Glutamatergic neuron (in vitro differentiated cells): ENCODE measurements around the gene NFIC. TPM values are rescaled to one million over a fixed set of nuclear protein-coding genes. Genes with fewer than 3 reads are reported as not detected.

Experiments
- DNase-seq: peaks from one replicate; pipeline ENCODE4 v3.0.0; 2022
- H3K27ac Mint-ChIP-seq: one replicate; pipeline ENCODE4 v1.8.0; 2020; ENCODE audit warnings: mild to moderate bottlenecking, mixed read lengths, inconsistent platforms; ENCODE audit not compliant: unreplicated experiment
- H3K27me3 Mint-ChIP-seq: one replicate; pipeline ENCODE4 v1.8.0; 2020; ENCODE audit warnings: mild to moderate bottlenecking, moderate library complexity, mixed read lengths, inconsistent platforms; ENCODE audit not compliant: unreplicated experiment
- H3K36me3 Mint-ChIP-seq: one replicate; pipeline ENCODE4 v1.8.0; 2020; ENCODE audit warnings: mild to moderate bottlenecking, mixed read lengths, inconsistent platforms; ENCODE audit not compliant: unreplicated experiment
- H3K4me1 Mint-ChIP-seq: one replicate; pipeline ENCODE4 v1.8.0; 2020; ENCODE audit warnings: mild to moderate bottlenecking, low read depth, mixed read lengths, inconsistent platforms; ENCODE audit not compliant: unreplicated experiment
- H3K4me3 Mint-ChIP-seq: one replicate; pipeline ENCODE4 v1.8.0; 2020; ENCODE audit warnings: mild to moderate bottlenecking, mixed read lengths, inconsistent platforms; ENCODE audit not compliant: unreplicated experiment
- H3K9me3 Mint-ChIP-seq: one replicate; pipeline ENCODE4 v1.8.0; 2020; ENCODE audit warnings: mild to moderate bottlenecking, moderate library complexity, mixed read lengths, inconsistent platforms; ENCODE audit not compliant: unreplicated experiment
- total RNA-seq: library from RNA; stranded (reverse); fragmentation: NEBNext Ultra II Directional; extraction: Animal tissue kit (Norgen Biotek cat#: 25700); gene quantifications from one replicate; pipeline ENCODE4 v1.2.1, GENCODE V29; 2021; ENCODE audit not compliant: unreplicated experiment
- TF ChIP-seq, protein P1 (sequence below): fragments of 200-600 bp; sonication (generic); IDR thresholded peaks from one replicate; pipeline ENCODE4 v1.5.0; 2021; ENCODE audit not compliant: partially characterized antibody, unreplicated experiment

NFIC gene
- total RNA-seq, 1 donor from 2014 or later: 2.0 TPM

- TF ChIP-seq, protein P1, sequence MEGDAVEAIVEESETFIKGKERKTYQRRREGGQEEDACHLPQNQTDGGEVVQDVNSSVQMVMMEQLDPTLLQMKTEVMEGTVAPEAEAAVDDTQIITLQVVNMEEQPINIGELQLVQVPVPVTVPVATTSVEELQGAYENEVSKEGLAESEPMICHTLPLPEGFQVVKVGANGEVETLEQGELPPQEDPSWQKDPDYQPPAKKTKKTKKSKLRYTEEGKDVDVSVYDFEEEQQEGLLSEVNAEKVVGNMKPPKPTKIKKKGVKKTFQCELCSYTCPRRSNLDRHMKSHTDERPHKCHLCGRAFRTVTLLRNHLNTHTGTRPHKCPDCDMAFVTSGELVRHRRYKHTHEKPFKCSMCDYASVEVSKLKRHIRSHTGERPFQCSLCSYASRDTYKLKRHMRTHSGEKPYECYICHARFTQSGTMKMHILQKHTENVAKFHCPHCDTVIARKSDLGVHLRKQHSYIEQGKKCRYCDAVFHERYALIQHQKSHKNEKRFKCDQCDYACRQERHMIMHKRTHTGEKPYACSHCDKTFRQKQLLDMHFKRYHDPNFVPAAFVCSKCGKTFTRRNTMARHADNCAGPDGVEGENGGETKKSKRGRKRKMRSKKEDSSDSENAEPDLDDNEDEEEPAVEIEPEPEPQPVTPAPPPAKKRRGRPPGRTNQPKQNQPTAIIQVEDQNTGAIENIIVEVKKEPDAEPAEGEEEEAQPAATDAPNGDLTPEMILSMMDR: no peak
- Mint-ChIP-seq H3K4me1 (no peaks in the 10 kb centered on the region), H3K9me3 (peaks cover 3% of the 10 kb centered on the region), H3K27ac (no peak overlapping the region), H3K27me3 (peaks cover 9% of the 10 kb centered on the region), H3K36me3 (no peaks in the 10 kb centered on the region), H3K4me3 (no peak overlapping the region)
- no peak for DNase-seq
Observed at GRCh38 chr19:3343619-3344502, 22.5 kb upstream of the NFIC start.

DNA sequence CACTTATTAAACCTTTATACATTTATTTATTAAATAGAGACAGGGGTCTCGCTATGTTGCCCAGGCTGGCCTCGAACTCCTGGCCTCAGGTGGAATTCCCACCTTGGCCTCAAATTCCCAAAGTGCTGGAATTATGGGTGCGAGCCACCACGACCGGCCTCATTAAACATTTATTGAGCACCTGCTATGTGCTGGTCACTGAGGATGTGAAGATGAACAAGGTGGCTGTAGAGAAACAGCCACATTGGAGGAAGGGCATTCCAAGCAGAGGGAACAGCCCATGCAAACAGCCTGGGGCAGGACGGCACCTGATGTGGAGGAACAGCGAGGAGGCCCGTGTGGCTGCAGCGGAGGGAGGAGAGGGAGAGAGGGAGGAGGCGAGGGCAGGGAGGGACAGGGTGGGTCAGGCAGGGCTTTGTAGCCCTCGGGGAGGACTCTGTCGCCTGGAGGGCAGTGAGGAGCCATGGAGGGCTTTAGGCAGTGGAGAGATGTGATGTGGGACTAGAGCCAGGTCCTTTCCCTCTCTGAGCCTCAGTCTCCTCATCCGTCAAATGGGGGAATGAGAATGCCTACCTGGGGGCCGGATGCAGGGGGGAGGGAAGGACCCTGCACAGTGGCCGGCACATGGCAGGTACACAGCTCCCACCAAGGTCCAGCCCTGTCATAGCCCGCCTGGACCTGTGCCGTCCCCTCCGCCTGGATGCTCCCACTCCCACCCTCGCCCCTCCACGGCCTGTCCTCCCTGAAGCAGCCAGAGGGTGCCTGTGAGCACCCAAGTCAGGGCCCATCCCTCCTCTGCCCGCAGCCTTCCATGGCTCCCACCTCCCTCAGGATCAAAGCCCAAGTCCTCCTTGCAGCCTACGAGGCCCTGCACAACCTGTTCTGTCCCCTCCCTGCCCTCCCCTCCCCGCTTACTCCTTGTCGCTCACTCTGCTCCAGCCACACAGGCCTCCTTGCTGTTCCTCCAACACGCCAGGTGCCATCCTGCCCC lies 21.5 kb upstream of the NFIC start:
- DNase-seq: no peak
- TF ChIP-seq, protein P1: no peak
- Mint-ChIP-seq H3K4me3 (no peak overlapping the region), H3K27ac (no peak overlapping the region), H3K27me3 (peaks cover 7% of the 10 kb centered on the region), H3K9me3 (peaks cover 3% of the 10 kb centered on the region), H3K4me1 (no peaks in the 10 kb centered on the region), H3K36me3 (no peaks in the 10 kb centered on the region)

GRCh38 chr19:3345850-3346460 lies 20.4 kb upstream of the NFIC start:
- H3K36me3 Mint-ChIP-seq: no peaks in the 10 kb centered on the region
- no peak overlapping the region for H3K27ac Mint-ChIP-seq
- H3K27me3 Mint-ChIP-seq: peaks cover 11% of the 10 kb centered on the region
- DNase-seq: no peak
- H3K4me1 Mint-ChIP-seq: no peaks in the 10 kb centered on the region
- no peak overlapping the region for H3K4me3 Mint-ChIP-seq
- TF ChIP-seq, protein P1: no peak
- peaks cover 3% of the 10 kb centered on the region for H3K9me3 Mint-ChIP-seq

DNA sequence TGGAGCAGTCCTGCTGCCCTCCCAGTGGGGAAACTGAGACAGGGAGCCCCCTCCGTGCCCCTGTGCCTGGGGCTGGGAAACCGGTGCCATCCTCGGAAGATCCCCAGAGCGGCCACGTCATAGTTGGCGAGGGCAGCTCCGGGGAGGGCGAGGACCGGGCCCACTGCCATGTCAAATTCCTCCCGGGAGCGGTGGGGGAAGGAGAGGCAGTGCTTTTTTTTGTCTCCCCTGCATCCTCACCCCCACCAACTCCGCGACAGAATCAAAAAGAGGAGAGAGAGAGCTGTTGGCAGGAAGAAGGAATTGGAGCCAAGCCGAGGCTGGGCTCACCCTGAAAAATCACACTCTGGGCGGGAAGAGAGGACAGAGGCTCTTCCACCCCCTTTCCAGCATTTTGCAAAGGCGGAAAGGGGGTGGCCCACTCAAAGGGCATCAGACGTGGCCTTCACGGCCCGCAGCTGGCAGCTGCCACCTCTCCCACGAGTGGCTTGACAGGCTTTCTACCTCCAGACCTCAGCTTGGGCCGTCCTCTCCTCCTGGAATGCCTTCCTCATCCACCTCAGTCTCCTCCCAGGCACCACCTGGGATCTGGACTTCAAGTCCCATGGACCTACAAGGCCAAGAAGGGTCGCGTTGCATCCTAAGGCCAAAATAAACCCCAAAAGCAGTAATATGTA lies 19.6 kb upstream of the NFIC start:
- Mint-ChIP-seq H3K27ac (no peak overlapping the region), H3K4me1 (no peaks in the 10 kb centered on the region), H3K27me3 (peaks cover 14% of the 10 kb centered on the region), H3K4me3 (no peak overlapping the region), H3K9me3 (peaks cover 3% of the 10 kb centered on the region), H3K36me3 (no peaks in the 10 kb centered on the region)
- DNase-seq: no peak
- TF ChIP-seq, protein P1: no peak
